Measurements from ENCODE around the gene DISP3.

Gene DISP3

DNA sequence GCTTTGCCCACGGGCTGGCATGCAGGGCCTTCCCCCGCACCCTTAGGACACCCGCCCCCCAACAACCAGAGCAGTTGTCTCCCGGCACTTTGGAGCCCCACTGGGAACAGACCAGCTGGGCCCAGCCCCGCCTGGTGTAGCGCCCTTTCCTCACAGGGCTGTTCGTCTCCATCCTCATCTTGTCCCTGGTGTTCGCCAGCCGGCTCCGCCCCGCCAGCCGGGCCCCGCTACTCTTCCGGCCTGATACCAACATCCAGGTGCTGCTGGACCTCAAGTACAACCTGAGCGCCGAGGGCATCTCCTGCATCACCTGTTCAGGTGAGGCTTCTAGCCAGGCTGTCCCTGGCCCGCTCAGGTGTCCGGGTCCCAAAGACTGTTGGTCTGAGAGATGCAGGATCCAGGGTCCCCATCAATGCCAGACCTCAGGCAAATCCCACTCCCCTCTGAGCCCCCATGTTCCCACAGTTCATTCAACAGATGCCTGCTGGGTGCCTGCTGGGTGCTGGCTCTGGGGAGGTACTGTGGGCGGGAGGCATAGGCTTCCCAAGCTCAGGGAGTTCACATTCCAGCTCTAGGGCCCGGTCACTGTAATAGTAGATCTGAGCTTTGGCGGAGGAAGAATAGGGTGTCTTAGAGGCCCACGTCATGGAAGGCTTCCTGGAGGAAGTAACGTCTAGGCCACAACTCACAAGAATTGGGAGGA lies 41.7 kb downstream of the DISP3 start:
- H3K4me1 ChIP-seq (ENCODE audit: insufficient read depth, poor library complexity, severe bottlenecking) = no peaks in the 10 kb centered on the region
- ATAC-seq (ENCODE audit: low read depth) = no peak
- H3K27ac ChIP-seq (ENCODE audit: poor library complexity, severe bottlenecking) = no peak overlapping the region
- H3K9me3 ChIP-seq (ENCODE audit: severe bottlenecking) = no peaks in the 10 kb centered on the region
- no peak overlapping the region for H3K4me3 ChIP-seq (ENCODE audit: severe bottlenecking)
- no peaks in the 10 kb centered on the region for H3K27me3 ChIP-seq (ENCODE audit: insufficient read depth, poor library complexity, severe bottlenecking)
- no peaks in the 10 kb centered on the region for H3K36me3 ChIP-seq (ENCODE audit: low read depth)
- TF ChIP-seq, protein P1, sequence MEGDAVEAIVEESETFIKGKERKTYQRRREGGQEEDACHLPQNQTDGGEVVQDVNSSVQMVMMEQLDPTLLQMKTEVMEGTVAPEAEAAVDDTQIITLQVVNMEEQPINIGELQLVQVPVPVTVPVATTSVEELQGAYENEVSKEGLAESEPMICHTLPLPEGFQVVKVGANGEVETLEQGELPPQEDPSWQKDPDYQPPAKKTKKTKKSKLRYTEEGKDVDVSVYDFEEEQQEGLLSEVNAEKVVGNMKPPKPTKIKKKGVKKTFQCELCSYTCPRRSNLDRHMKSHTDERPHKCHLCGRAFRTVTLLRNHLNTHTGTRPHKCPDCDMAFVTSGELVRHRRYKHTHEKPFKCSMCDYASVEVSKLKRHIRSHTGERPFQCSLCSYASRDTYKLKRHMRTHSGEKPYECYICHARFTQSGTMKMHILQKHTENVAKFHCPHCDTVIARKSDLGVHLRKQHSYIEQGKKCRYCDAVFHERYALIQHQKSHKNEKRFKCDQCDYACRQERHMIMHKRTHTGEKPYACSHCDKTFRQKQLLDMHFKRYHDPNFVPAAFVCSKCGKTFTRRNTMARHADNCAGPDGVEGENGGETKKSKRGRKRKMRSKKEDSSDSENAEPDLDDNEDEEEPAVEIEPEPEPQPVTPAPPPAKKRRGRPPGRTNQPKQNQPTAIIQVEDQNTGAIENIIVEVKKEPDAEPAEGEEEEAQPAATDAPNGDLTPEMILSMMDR (IDR thresholded peaks at IDR 0.05; ENCODE audit: poor library complexity, severe bottlenecking) = no peak
- DNase-seq (ENCODE audit: low spot score) = peak; percentile 57

GRCh38 chr1:11521582-11522399 lies 42.8 kb downstream of the DISP3 start:
- H3K27ac ChIP-seq (ENCODE audit: poor library complexity, severe bottlenecking) = no peak overlapping the region
- ATAC-seq (ENCODE audit: low read depth) = no peak
- DNase-seq (ENCODE audit: low spot score) = no peak

GRCh38 chr1:11522400-11523235 lies 43.7 kb downstream of the DISP3 start:
- H3K4me1 ChIP-seq (ENCODE audit: insufficient read depth, poor library complexity, severe bottlenecking) = no peaks in the 10 kb centered on the region
- no peak for ATAC-seq (ENCODE audit: low read depth)
- no peaks in the 10 kb centered on the region for H3K36me3 ChIP-seq (ENCODE audit: low read depth)
- H3K4me3 ChIP-seq (ENCODE audit: severe bottlenecking) = no peak overlapping the region
- H3K27me3 ChIP-seq (ENCODE audit: insufficient read depth, poor library complexity, severe bottlenecking) = no peaks in the 10 kb centered on the region
- H3K27ac ChIP-seq (ENCODE audit: poor library complexity, severe bottlenecking) = no peak overlapping the region
- no peaks in the 10 kb centered on the region for H3K9me3 ChIP-seq (ENCODE audit: severe bottlenecking)
- TF ChIP-seq, protein P1 (IDR thresholded peaks at IDR 0.05; ENCODE audit: poor library complexity, severe bottlenecking) = no peak
- peak; percentile 40 for DNase-seq (ENCODE audit: low spot score)

More at GRCh38 chr1:11521582-11522399, 42.8 kb downstream of the DISP3 start:
- Histone ChIP-seq H3K4me1 (ENCODE audit: insufficient read depth, poor library complexity, severe bottlenecking) (no peaks in the 10 kb centered on the region), H3K27me3 (ENCODE audit: insufficient read depth, poor library complexity, severe bottlenecking) (no peaks in the 10 kb centered on the region), H3K36me3 (ENCODE audit: low read depth) (no peaks in the 10 kb centered on the region), H3K9me3 (ENCODE audit: severe bottlenecking) (no peaks in the 10 kb centered on the region), H3K4me3 (ENCODE audit: severe bottlenecking) (no peak overlapping the region)
- TF ChIP-seq, protein P1 (IDR thresholded peaks at IDR 0.05; ENCODE audit: poor library complexity, severe bottlenecking) = no peak

DNA sequence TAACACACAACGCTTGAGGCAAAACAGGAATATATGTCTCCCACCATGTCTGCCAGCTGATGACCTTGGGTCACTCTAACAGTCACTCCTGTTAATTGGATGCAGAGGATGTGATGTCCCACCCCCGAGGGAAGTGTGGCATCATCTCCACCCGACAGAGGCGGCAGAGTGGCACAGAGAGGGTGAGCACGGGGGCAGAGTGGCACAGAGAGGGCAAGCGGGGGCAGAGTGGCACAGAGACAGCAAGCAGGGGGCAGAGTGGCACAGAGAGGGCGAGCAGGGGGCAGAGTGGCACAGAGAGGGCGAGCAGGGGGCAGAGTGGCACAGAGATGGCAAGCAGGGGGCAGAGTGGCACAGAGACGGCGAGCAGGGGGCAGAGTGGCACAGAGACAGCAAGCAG lies 44.3 kb downstream of the DISP3 start:
- no peak overlapping the region for H3K27ac ChIP-seq (ENCODE audit: poor library complexity, severe bottlenecking)

More for the DNA sequence above, 44.3 kb downstream of the DISP3 start:
- ATAC-seq (ENCODE audit: low read depth) (no peak), DNase-seq (ENCODE audit: low spot score) (no peak)
- no peaks in the 10 kb centered on the region for H3K36me3 ChIP-seq (ENCODE audit: low read depth)
- no peaks in the 10 kb centered on the region for H3K4me1 ChIP-seq (ENCODE audit: insufficient read depth, poor library complexity, severe bottlenecking)
- H3K9me3 ChIP-seq (ENCODE audit: severe bottlenecking) = no peaks in the 10 kb centered on the region
- no peak overlapping the region for H3K4me3 ChIP-seq (ENCODE audit: severe bottlenecking)
- TF ChIP-seq, protein P1 (IDR thresholded peaks at IDR 0.05; ENCODE audit: poor library complexity, severe bottlenecking) = no peak
- no peaks in the 10 kb centered on the region for H3K27me3 ChIP-seq (ENCODE audit: insufficient read depth, poor library complexity, severe bottlenecking)
